ENCODE measurements around the gene CORT.
"Not testable (repeated sequence)": the region's sequence is repeated elsewhere in the genome, so short reads cannot be mapped to it uniquely, and the experiment has no call there.

CORT gene, protein sequence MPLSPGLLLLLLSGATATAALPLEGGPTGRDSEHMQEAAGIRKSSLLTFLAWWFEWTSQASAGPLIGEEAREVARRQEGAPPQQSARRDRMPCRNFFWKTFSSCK

GRCh38 chr1:10449751-10450150 is at the start of gene CORT:
TSS of gene CORT (plus strand) at chr1:10450031. CDS start at chr1:10450224, 193 bp downstream.
- DNase-seq, result no peak

- no peak for DNase-seq
Measured at GRCh38 chr1:10401281-10401680, 48.5 kb upstream of the CORT start.

DNA sequence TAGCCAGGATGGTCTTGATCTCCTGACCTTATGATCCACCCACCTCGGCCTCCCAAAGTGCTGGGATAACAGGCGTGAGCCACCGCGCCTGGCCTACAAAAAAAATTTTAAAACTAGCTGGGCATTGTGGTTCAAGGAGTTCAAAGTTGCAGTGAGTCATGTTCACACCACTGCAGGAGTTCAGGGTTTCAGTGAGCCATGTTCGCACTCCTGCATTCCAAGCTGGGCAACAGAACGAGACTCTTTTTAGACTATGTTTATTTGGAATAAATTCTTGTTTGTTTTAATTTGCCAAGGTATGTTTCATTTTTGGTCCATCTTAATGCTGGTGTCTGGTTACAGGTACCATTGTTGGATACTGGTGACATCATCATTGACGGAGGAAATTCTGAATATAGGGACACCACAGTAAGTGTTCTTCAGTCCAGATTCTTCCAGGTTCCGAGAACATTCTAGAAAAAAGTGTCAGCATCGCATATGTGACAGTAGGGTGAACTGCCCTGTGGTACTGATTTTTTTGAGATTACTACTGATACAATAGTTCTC is 47.0 kb upstream of the CORT start:
- no peak for DNase-seq

- no peak for DNase-seq
Measured at GRCh38 chr1:10407201-10407600, 42.6 kb upstream of the CORT start.

DNA sequence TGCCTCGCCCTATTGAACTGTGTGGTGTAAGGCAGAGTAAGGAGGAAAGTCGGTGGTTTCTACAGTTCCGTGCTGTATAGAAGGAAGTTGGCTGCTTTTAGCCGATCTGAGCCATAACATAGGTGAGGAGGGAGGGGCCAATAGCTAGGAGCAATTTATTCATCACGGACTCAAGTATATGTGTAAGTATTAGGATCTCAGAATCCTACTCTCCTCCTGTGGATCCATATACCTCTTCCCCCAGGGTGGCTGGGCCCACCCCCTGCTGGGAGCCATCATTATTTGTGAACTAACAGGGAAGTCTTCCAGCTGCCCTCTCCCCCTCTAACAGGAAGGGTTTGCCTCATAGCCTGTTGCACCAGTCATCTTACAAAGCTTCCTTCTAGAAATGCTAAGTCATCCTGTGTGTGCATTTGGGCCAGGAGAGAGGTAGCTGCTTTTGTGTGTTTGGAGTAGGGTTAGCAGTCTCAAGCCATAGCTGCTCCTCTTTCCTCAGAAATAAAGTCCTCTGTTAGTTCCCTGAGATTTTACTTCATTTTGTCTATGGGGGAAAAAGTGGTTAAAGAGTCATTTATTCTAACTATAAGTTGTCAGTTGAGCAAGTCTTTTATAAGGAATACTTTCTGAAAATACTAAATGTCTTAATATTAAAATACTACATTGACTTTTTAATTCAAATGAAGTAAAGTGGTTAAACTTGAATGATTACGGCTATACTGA is 34.5 kb upstream of the CORT start:
- peak; percentile 52 for DNase-seq

GRCh38 chr1:10415967-10416366 is 33.9 kb upstream of the CORT start:
- not testable (repeated sequence) for DNase-seq

DNA sequence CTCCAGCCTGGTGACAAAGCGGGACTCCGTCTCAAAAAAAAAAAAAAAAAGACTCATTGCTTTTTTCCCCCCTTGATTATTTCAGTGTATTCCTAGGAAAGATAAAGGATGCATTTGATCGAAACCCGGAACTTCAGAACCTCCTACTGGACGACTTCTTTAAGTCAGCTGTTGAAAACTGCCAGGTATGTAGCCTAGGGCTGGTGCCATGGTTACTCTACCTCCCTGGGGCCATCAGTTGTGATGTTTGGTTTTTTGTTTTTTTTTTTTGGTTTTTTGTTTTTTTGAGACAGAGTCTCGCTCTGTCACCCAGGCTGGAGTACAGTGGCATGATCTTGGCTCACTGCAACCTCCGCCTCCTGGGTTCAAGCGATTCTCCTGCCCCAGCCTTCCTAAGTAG is 31.1 kb upstream of the CORT start:
- not testable (repeated sequence) for DNase-seq

DNA sequence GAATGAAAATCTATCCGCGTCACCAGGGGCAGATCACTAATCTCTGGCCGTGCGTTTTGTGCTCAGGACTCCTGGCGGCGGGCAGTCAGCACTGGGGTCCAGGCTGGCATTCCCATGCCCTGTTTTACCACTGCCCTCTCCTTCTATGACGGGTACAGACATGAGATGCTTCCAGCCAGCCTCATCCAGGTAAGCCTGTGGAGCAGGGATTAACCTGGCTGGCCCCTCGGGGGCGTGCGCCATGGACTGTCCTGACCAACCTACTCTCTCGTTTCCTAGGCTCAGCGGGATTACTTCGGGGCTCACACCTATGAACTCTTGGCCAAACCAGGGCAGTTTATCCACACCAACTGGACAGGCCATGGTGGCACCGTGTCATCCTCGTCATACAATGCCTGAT is 30.5 kb upstream of the CORT start:
- DNase-seq, result no peak

GRCh38 chr1:10421637-10422036 is 28.2 kb upstream of the CORT start:
- DNase-seq, result no peak

GRCh38 chr1:10424034-10424433 is 25.8 kb upstream of the CORT start:
- DNase-seq, result no peak

- no peak for DNase-seq
Measured at GRCh38 chr1:10424651-10425050, 25.2 kb upstream of the CORT start.

- peak; percentile 14 for DNase-seq
Measured at GRCh38 chr1:10425826-10426534, 23.9 kb upstream of the CORT start.

DNA sequence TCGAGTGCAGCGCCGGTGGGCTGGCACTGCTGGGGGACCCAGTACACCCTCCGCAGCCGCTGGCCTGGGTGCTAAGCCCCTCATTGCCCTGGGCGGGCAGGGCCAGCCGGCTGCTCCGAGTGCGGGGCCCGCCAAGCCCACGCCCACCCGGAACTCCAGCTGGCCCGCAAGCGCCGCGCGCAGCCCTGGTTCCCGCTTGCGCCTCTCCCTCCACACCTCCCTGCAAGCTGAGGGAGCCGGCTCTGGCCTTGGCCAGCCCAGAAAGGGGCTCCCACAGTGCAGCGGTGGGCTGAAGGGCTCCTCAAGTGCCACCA is 23.3 kb upstream of the CORT start:
- DNase-seq, result not testable (repeated sequence)

DNA sequence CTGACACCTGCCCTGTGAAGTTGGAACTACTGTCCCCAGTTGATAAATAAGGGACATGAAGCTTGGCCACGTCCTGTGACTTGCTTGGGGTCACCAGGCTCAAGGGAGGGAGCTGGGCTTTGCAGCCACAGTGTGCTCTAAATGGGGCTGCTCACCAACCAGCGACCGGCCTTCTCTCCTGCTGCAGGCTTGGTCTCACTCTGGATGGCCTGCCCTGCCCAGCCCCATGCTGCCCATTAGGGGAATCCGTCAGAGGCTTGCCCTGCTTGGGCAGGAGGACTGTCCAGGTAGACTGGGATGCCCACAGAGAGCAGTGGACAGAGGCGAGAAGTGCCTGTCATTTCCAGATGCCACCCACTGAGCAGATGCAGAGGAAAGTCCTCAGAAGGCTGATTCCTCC is 20.8 kb upstream of the CORT start:
- no peak for DNase-seq

GRCh38 chr1:10429868-10430215 is 20.0 kb upstream of the CORT start:
- peak; percentile 46 for DNase-seq

DNA sequence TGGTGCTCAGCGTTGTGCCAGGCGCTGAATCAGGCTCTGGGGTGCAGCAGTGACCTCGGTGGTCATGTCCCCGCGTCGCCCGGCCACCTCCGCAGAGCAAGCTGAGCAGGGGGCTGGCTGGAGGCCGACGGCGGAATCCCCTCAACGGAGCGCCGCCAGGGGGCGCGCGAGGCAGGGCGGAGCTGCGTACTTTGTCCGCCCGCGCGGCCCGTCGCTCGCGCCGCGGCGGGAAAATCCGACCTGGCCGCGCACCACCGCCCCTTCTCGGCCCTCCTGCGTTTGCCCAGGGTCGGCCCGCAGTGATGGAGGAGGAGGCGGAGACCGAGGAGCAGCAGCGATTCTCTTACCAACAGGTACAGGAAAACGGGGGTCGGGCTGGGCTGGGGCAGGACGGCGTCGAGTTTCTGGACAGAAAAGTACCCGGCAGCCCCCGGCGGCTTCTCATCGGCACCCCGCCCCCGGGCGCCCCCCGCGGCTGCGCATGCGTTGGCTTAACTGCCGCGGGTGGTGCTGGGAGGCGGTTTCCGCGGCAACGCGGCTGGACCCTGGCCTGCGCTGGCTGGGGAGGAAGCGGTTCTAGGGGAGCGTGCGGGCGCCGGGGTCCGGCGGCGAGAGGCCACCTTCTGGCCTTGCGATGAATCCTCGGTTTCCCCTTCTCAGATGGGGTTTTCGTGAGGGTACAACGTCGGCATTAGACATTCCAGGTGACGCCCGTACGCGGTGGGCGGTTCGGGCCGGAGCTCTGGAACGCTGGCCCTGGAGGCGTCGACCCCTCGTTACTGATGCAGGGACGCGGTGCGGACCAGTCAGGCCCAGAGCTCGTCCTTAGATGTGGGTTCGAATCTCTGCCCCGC is 19.4 kb upstream of the CORT start, which contains the start of gene CENPS:
Gene CENPS (plus strand): TSS at position 218 of the 854 bp plus-strand sequence. CDS start 85 bp downstream, at position 303.
- peak; percentile 95 for DNase-seq

- no peak for DNase-seq
Measured at GRCh38 chr1:10431070-10431730, 18.6 kb upstream of the CORT start.

DNA sequence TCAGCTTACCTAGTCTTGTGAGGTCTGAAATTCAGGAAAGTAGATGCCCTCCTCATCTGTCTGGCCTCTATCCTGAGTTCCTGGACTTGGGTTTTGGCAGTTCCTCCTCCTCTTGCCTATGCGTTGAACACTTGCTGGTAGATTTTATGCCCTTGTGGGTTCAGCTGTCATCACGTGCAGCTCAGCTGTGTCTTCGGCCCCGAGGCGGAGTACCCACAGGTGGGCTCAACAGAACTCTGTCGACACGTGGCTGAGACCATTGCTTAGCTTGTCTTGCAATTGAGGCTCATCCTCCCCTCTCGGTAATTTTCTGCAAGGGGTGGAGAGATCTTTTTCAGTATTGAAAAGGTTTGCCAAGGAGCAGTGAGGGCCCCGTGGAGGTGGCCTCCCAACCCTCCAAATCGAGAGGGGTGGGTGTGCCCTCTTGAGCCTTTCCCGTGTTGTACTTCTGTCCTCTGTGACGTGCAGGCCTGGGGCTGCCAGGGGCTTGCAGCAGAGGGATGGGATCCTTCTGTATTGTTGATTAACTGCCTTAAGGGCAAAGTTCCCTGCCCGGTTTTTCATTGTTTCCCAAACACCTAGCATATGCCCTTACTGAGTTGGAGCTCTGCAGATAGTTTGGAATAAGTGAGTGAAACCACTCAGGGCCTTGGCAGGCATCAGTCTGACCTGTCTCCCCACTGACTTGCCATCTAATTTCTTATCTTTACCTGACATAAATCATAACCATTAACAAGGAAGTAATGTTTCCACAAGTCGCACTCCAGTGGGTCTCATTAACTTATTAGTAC is 16.7 kb upstream of the CORT start:
- DNase-seq, result no peak

- DNase-seq, result no peak
Measured at GRCh38 chr1:10433790-10434189, 16.0 kb upstream of the CORT start.

DNA sequence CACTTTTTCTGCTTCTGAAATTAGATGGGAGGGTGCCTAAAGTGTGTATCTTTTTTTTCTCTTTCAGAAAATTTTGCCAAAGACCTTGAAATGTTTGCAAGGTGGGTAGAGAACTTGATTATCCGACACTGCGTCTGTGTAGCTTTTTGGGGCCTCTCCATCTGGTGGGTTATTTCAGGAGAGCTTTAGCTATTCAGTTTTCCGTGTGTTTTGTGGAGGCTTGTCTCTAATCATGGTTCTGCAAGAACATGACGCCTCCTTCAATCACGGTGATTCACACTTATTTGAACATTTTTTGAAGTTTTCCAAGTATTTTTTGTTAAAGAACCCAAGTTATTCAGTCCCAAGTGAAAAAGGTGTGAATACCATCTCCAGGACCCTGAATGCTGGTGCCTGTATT is 15.2 kb upstream of the CORT start:
- DNase-seq, result no peak

DNA sequence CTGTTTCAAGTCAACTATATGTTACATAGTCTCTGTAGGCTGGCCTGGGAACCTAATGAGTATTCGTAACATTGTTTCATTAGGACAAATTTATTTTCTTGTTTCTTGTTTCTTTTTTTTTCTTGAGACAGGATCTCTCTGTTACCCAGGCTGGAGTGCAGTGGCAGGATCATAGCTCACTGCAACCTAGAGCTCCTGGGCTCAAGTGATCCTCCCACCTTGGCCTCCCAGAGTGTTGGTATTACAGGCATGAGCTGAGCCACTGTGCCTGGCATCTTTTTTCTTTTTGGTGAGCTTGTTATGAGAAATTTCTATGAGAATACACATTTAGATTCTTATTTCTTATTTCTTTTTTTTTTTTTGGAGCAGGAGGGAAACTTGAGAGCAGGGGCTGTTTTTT is 12.8 kb upstream of the CORT start:
- DNase-seq, result no peak

DNA sequence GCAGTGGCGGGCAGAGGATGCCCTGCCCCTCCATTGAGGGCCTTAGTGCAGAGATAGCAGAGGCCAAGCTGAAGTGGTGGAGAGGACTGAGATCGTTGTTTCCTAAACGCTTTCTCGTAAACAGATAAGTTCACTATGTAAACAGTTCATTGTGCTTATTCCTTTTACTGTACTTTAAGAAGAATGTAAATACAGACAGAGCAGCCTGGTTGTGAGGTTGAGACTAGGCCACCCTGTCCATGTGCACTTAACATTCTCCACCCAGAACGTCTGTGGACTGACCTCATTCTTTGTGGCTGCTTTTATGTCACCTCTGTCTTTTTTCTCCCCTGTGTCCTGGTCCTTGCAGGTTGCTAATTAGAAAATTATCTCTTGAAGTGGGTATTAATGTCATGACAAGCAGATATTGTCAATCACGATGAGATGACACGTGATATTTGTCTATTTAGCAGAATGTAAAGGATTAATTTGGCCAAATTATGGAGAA is 11.1 kb upstream of the CORT start:
- no peak for DNase-seq
